Stromal cell of bone marrow (primary cell): ENCODE results near the gene ATXN1.
A peak's percentile ranks its signal among the peaks of the same experiment; 100 is the strongest.
"Not testable (repeated sequence)": the region's sequence is repeated elsewhere in the genome, so short reads cannot be mapped to it uniquely, and the experiment has no call there.

Source experiments
- DNase-seq: peaks from one replicate; pipeline ENCODE4 v3.0.0-alpha.2; 2012; ENCODE audit warnings: low read depth

The ATXN1 gene

GRCh38 chr6:16568128-16568527, 193.1 kb downstream of the ATXN1 start:
- no peak for DNase-seq

- no peak for DNase-seq
Measured at GRCh38 chr6:16567071-16567470, 194.2 kb downstream of the ATXN1 start.

GRCh38 chr6:16564436-16564835, 196.8 kb downstream of the ATXN1 start:
- no peak for DNase-seq

DNA sequence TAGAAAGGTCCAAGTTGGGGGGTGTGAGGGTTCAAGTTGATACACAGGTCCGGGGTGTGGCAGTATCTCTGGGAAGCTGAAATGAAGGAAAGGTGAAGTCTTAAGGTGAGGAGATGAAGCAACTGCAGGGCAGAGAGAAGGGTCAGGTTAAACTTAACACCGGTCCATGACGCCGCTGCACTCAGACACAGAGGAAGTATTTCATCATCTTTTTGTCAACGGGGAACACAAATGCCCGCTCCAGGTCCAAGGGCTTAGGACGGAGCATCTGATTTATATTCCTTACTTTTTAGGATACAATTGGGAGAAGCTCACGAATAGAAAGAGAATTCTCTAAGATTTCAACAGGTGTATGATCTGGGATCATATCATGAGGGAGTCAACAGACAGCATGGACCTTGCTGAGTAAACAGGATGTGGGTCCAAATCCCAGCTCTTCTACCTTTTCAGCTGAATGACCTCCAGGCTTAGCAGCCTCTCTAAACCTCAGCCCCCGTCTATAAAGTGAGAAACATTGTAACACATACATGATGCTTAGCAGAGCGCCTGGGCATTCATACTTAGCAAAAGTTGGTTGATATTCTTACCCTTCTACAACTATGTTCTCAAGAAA, 197.5 kb downstream of the ATXN1 start:
- no peak for DNase-seq

DNA sequence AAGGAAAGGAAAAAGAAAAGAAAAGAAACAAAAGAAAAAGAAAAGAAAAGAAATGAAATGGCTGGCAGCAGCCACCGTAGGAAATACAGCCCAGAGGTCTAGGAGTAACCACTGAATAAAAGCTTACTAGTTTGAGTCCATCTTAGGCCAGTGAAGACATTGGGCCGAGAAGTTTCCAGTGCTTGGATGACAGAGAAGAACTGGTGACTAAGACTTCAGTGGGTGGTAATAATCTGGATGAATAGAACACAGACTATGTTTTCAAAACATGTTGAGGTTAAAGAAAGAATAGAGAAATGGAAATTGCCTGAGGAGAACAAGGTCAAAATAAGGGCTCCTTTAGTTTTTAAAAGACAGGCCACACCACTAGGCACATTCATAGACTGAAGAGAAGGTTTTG, 198.8 kb downstream of the ATXN1 start:
- peak; percentile 37 for DNase-seq

- DNase-seq, result no peak
Measured at GRCh38 chr6:16559071-16559470, 202.2 kb downstream of the ATXN1 start.

GRCh38 chr6:16555550-16555949, 205.7 kb downstream of the ATXN1 start:
- no peak for DNase-seq

- no peak for DNase-seq
Measured at GRCh38 chr6:16553531-16553930, 207.7 kb downstream of the ATXN1 start.

DNA sequence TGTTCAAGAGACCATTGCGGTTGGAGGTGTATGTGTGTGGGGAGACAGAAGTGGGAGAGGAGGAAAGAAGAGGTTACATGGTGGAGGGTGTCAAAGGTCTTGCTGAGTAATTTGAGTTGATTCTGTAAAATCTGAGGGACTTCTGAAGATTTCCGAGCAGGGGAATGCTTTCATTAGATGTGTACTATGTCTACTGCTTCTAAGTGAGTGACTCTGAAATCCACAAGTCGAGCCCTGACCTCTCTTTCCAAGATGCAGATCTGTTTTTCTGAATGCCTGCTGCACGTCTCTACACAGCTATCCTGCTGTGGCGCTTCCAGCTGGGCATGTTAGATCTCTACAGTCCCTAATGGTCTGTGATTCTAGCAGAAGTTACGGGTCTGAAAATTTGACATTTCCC, 209.8 kb downstream of the ATXN1 start:
- DNase-seq, result no peak

DNA sequence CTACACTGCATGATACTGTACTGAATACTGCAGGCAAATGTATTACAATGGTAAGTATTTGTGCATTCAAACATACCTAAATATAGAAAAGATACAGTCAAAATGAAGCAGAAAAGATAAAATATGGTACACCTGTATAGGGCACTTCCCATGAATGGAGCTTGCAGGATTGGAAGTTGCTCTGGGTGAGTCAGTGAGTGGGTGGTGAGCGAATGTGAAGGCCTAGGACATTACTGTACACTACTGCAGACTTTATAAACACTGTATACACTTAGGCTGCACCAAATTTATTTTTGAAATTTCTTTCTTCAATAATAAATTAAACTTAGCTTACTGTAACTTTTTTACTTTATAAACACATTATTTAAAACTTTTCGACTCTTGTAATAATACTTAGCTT, 213.1 kb downstream of the ATXN1 start:
- no peak for DNase-seq

GRCh38 chr6:16547587-16547986, 213.7 kb downstream of the ATXN1 start:
- DNase-seq, result no peak

GRCh38 chr6:16546861-16547260, 214.4 kb downstream of the ATXN1 start:
- DNase-seq, result no peak

GRCh38 chr6:16545382-16545781, 215.9 kb downstream of the ATXN1 start:
- DNase-seq, result no peak

DNA sequence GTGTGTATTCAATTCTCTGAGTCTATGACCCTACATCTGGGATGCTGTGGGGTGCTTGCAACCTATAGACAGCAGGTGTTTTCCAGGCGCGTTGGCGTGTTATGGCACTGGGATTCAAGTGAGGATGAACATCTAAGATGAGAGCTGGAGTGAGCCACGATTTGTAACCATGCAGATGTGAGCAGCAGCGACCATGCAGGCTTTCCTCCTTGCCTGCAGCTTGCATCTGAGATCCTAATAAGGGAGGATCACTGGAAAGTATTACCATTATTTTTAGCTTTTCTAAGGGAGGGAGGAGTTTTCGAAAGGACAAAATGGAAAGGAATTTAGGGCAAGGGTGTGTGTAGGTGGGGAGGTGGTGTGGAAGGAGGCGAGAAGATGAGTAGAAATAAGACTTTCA, 216.7 kb downstream of the ATXN1 start:
- DNase-seq, result no peak

DNA sequence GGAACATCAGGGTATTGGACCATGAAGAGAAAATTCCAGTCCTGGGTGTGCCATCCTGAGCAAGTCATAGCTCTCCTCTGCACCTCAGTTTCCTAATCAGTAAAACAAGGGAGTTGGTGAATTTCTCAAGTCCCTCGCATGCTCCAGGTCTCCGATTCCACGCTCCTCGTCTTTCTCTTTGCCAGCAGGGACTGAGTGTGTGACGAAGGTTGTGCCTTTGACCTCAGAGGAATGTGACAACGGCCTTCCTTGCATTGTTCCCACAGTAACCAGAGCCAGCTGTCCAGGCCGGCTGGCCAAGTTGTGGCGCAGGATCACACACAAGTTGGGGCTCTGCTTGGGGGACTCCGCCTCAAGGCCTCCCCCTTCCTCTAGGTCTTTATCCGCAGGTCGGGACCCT, 217.3 kb downstream of the ATXN1 start:
- no peak for DNase-seq

DNA sequence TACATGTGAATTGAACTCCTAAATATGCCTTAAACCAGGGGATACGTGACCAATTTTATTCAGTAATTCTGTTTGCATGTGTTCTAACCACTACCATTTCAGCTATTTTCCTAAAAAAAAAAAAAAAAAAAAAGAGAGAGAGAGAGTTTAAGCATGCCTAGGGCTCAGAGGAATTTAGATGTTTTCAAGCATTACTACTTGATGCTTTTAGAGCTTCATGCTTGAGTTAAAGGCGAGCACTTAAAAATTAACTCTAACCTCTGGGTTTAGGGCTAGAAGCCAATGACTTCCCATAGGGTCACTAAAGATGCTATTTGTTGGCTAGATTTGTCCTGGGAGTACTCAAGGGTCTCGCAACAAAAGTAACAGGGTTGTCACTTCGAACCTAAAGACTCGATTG, 217.7 kb downstream of the ATXN1 start:
- DNase-seq, result no peak

DNA sequence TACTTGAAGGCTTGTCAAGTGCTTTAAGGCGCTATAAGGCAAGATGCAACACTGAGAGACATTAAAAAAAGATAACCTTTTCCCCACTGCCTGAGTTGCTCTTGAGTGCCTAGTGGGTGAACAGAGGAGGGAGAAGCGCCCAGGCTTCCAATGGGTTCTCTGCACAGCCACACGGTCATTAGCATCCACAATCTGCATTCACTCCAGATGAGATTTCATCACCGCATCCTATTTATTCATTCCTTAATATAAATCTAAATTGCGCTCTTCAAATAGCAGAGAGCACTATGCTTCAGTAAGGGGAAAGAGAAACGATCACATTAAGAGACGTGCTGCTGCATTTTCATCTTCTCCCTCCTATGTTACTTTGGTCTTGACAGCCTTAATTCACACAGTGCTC, 219.2 kb downstream of the ATXN1 start:
- no peak for DNase-seq

DNA sequence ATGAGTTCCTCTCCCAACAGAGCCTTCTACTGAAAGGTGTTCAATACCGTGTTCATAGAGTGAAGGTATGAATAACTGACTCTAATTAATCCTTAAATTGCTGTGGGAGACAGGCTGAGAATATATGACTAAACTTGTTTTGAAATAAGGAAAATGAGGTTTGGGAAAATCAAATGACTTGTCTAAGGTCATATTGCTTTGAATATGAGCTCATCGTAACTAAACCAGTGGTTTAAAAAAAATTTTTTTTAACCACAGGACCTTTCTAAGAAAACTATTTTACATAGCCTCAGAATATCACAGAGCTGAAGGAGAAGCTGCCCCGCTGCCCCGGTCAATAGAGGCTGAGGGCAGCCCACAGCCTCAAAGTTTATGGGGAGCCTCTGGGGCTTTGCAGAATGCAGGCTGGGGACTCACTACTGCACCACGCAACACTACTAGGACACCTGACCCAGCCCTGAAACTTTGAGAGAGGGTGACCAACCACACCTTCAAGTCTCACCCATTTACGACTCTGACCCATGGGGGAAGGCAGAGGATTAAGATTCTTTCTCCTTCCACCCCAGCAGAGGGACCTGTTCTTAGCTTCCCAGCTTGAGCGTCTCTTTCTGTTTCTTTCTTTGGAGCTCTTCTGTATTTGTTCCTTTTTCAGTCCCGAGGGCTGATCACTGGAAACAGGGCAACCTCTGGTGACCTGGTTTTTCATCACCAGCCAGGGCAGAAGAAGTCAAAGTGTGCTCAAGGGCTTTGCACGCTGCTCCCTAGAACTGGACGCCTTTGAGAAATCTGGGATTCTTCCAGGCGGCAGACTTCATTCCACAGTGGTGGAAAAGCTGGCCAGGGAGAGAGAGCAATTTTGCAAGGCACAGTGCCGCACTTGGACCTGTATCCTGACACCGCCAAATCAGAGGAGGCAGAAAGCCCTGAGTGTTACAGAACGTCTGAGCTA, 220.2 kb downstream of the ATXN1 start:
- DNase-seq, result no peak

DNA sequence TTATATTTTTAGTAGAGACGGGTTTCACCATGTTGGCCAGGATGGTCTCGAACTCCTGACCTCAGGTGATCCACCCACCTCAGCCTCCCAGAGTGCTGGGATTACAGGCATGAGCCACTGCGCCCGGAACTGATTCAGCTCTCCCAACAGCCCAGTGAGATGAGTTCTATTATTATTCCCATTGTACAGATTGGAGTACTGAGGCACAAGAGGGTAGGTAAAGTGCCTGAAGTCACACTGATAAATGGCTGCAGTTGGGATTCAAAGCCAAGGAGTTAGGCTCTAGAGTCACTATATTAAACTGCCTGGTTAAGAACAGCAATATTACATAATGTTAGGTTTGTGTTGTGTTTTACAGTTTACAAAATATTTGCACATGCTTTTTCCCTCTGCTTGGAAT, 220.9 kb downstream of the ATXN1 start:
- DNase-seq, result not testable (repeated sequence)

DNA sequence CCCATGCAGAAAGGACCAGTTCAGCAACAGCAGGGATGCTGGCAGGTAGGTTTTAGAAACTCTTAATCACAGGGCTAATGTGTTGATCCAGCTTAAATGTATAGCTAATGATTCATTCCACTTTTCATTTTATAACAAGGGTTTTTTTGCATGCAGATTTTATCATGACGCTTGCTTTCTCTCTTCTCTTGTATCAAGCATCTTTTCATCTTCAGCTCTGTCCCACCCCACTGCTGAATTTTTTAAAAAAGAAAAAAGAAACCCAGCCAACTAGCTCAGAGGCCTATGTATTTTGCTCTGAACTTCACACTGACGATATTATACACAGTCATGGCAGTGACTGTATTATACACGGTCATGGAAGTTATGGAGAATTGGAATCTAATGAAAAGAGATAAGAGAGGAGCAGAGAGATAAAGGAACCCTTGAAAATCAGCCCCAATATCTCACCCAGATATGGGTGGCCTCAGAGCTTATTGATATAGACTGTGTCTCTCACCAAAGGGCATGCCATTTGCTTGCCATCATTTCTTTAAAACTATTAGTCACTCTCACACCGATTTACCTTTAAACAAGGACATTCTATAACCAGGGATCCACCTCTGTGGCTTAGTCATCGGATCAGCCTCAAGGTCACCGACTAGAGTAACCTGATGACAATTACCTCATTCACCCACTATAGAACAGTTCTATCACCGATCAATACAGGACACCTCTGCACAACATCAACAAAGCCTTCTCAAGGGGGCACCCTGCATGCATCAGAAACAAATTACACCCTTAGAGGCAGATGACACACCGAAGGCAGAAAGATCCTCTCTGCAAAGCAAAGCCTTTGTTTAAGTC, 222.0 kb downstream of the ATXN1 start:
- no peak for DNase-seq

DNA sequence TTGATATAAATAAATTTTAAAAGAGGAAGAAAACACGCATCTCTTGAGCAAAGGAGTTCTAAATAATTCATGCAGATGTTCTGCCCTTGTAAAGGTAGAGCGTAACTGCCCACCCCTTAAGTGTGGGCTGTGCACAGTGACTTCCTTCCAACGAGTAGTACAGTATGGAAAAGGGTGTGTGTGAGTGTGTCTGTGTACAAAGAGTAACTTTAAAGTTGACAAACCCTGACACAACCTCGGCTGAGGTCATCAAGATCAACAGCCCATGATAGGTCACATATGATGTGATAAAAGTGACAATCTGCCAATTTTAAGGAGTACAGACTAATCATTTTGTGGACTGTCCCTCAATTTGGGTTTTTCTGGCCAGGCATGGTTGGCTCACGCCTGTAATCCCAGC, 225.7 kb downstream of the ATXN1 start:
- DNase-seq, result no peak

- DNase-seq, result no peak
Measured at GRCh38 chr6:16533721-16534136, 227.5 kb downstream of the ATXN1 start.

- DNase-seq, result no peak
Measured at GRCh38 chr6:16533210-16533609, 228.1 kb downstream of the ATXN1 start.
